GM19463 (cell line): ENCODE results near the gene MYO5C.
"Not testable (repeated sequence)": the region's sequence is repeated elsewhere in the genome, so short reads cannot be mapped to it uniquely, and the experiment has no call there.

Experiments used
- ATAC-seq: cut with Tn5 transposase; IDR thresholded peaks from one replicate; pipeline ENCODE4 v1.9.1; 2021; ENCODE audit warnings: mild to moderate bottlenecking, moderate library complexity; ENCODE audit not compliant: unreplicated experiment

MYO5C gene

GRCh38 chr15:52179278-52180195 lies 116.1 kb downstream of the MYO5C start:
- peak; percentile 87 for ATAC-seq

GRCh38 chr15:52178765-52179164 lies 116.8 kb downstream of the MYO5C start:
- ATAC-seq = no peak

GRCh38 chr15:52172869-52173268 lies 122.7 kb downstream of the MYO5C start:
- ATAC-seq = no peak

- ATAC-seq = no peak
These were observed 123.8 kb downstream of the MYO5C start for GRCh38 chr15:52171807-52172206.

GRCh38 chr15:52171386-52171785 lies 124.2 kb downstream of the MYO5C start:
- no peak for ATAC-seq

GRCh38 chr15:52170199-52170598 lies 125.4 kb downstream of the MYO5C start:
- ATAC-seq = not testable (repeated sequence)

GRCh38 chr15:52165494-52166131 lies 130.0 kb downstream of the MYO5C start:
- not testable (repeated sequence) for ATAC-seq

- no peak for ATAC-seq
These were observed 130.9 kb downstream of the MYO5C start for GRCh38 chr15:52164631-52165265.

- ATAC-seq = no peak
These were observed 132.0 kb downstream of the MYO5C start for GRCh38 chr15:52163321-52164190.

- ATAC-seq = no peak
These were observed 132.7 kb downstream of the MYO5C start for GRCh38 chr15:52162876-52163275.

- ATAC-seq = no peak
These were observed 133.3 kb downstream of the MYO5C start for GRCh38 chr15:52162260-52162659.

- no peak for ATAC-seq
These were observed 134.1 kb downstream of the MYO5C start for GRCh38 chr15:52161406-52161966.

GRCh38 chr15:52159645-52160044 lies 136.0 kb downstream of the MYO5C start:
- ATAC-seq = no peak

- ATAC-seq = no peak
These were observed 137.4 kb downstream of the MYO5C start for GRCh38 chr15:52158084-52158765.

GRCh38 chr15:52155878-52156277 lies 139.7 kb downstream of the MYO5C start:
- no peak for ATAC-seq

- ATAC-seq = no peak
These were observed 140.4 kb downstream of the MYO5C start for GRCh38 chr15:52154896-52155865.

GRCh38 chr15:52153900-52154895 lies 141.4 kb downstream of the MYO5C start:
- no peak for ATAC-seq
